ENCODE data around the gene RACGAP1. TPM values are rescaled to one million over a fixed set of nuclear protein-coding genes. Genes with fewer than 3 reads are reported as not detected.
A peak's percentile ranks its signal among the peaks of the same experiment; 100 is the strongest.

The RACGAP1 gene
- total RNA-seq, 2 donors from 2014 or later = 109 to 195 TPM

DNA sequence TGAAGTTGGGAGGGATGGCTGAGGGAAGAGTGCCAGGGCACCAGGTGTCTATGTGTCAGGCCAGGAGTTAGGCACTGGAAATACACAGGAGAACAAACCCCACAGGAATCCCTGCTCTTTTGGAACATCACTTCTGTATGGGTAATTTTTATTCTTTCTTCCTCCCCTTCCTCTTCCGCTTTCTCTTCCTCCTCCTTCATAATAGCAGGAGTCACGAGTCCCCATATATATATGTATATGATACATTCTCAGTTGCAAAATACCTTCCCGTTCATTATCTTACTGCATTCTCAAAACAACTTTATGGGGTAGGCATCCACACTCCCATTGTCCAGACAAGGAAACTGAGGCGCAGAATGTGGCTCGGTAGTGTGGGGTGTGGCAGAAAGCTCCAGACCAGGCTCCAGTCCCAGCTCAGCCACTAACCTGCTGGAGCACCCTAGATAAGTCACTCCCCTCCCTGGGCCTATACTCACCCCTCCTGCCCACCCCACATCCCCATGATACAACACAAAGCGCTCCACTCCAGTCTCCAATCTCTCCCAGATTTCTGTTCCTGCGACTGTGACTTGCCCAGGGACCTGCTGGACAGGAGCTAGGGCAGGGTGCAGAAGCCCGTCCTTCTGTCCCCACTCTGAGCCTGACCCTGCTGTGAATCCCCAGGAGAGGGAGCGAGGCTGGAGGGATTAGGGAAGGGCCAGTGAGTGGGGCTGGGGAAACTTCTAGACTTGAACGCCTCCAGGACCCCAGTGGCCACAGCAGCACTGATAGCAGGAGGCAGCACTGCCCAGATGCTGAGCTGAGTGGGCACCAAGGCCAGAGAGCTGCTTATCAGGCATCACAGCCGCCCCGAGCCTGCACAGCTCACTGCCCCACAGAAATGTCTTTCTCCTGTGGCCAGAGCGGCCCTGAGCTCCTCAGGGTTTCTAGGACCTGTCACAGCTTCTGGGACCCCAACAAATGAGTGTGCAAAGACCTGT lies 76.1 kb downstream of the RACGAP1 start:
- ATAC-seq (no peak), DNase-seq (ENCODE audit: low spot score in 2 of 2) (no peak)
- H3K27ac Mint-ChIP-seq = no peak overlapping the region
- H3K36me3 Mint-ChIP-seq = no peaks in the 10 kb centered on the region
- no peaks in the 10 kb centered on the region for H3K9me3 Mint-ChIP-seq

GRCh38 chr12:49947593-49948226 lies 77.6 kb downstream of the RACGAP1 start:
- H3K9me3 Mint-ChIP-seq = no peaks in the 10 kb centered on the region
- H3K27ac Mint-ChIP-seq = no peak overlapping the region
- ATAC-seq (no peak), DNase-seq (ENCODE audit: low spot score in 2 of 2) (no peak)
- H3K36me3 Mint-ChIP-seq = no peaks in the 10 kb centered on the region

- ATAC-seq = no peak
- no peaks in the 10 kb centered on the region for H3K9me3 Mint-ChIP-seq
- no peaks in the 10 kb centered on the region for H3K36me3 Mint-ChIP-seq
- no peak for DNase-seq (ENCODE audit: low spot score in 2 of 2)
- peak overlapping the region in 1 of 2 donors; percentile 84 for H3K27ac Mint-ChIP-seq
Measured at GRCh38 chr12:49946497-49946896, 78.8 kb downstream of the RACGAP1 start.

GRCh38 chr12:49946086-49946485 lies 79.2 kb downstream of the RACGAP1 start:
- no peak for DNase-seq (ENCODE audit: low spot score in 2 of 2)
- Mint-ChIP-seq H3K27ac (peak overlapping the region in 1 of 2 donors; percentile 84), H3K36me3 (no peaks in the 10 kb centered on the region), H3K9me3 (no peaks in the 10 kb centered on the region)
- ATAC-seq = no peak

- H3K9me3 Mint-ChIP-seq = no peaks in the 10 kb centered on the region
- DNase-seq (ENCODE audit: low spot score in 2 of 2) = peak; percentile 90 to 92
- H3K27ac Mint-ChIP-seq = peak overlapping the region; percentile 84 to 88
- no peaks in the 10 kb centered on the region for H3K36me3 Mint-ChIP-seq
- ATAC-seq = peak; percentile 99 to 100
Measured at GRCh38 chr12:49945394-49946080, 79.8 kb downstream of the RACGAP1 start.

DNA sequence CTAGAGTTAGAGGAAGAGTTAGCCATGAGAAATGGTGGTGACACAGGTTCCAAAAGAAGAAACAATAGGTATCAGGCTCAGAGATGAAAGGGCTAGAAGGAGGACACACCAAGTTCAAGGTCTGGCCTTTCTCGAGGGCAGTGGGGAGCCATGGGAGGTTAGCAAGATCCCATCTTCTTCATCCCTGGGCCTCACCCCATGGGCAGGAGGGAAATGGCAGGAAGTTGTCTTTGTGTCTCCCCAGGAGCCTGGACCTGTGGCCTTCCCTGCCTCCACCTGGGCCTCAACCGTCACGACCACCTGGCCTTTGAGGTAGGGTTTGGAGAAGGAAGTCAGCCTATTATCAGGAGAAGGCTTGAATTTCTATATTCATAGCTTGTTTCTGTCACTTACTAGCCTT lies 80.6 kb downstream of the RACGAP1 start:
- Mint-ChIP-seq H3K36me3 (no peaks in the 10 kb centered on the region), H3K9me3 (no peaks in the 10 kb centered on the region), H3K27ac (peak overlapping the region; percentile 17 to 84)
- ATAC-seq (no peak), DNase-seq (ENCODE audit: low spot score in 2 of 2) (peak in 1 of 2 donors; percentile 44)

- no peaks in the 10 kb centered on the region for H3K36me3 Mint-ChIP-seq
- no peak overlapping the region for H3K27ac Mint-ChIP-seq
- peak in 1 of 2 donors; percentile 51 for DNase-seq (ENCODE audit: low spot score in 2 of 2)
- ATAC-seq = no peak
- H3K9me3 Mint-ChIP-seq = no peaks in the 10 kb centered on the region
Measured at GRCh38 chr12:49944046-49944445, 81.2 kb downstream of the RACGAP1 start.

DNA sequence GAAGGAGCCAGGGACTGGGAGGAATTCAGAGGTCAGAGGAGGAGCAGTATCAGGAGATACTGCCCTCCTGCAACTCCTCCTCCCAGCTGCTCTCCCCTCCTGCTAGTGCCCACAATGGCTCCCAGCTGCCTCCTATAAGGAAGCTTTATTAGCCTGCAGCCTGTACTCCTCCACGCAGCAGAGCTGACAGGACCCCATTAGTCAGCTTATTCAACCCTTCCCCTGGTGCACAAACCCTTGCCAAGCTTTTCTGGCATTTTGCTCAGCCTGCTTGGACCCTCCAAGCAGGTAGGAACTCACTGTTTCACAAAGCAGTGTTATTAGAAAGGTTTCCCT lies 81.7 kb downstream of the RACGAP1 start:
- H3K9me3 Mint-ChIP-seq = no peaks in the 10 kb centered on the region
- no peak for ATAC-seq
- no peak overlapping the region for H3K27ac Mint-ChIP-seq
- no peaks in the 10 kb centered on the region for H3K36me3 Mint-ChIP-seq
- no peak for DNase-seq (ENCODE audit: low spot score in 2 of 2)

DNA sequence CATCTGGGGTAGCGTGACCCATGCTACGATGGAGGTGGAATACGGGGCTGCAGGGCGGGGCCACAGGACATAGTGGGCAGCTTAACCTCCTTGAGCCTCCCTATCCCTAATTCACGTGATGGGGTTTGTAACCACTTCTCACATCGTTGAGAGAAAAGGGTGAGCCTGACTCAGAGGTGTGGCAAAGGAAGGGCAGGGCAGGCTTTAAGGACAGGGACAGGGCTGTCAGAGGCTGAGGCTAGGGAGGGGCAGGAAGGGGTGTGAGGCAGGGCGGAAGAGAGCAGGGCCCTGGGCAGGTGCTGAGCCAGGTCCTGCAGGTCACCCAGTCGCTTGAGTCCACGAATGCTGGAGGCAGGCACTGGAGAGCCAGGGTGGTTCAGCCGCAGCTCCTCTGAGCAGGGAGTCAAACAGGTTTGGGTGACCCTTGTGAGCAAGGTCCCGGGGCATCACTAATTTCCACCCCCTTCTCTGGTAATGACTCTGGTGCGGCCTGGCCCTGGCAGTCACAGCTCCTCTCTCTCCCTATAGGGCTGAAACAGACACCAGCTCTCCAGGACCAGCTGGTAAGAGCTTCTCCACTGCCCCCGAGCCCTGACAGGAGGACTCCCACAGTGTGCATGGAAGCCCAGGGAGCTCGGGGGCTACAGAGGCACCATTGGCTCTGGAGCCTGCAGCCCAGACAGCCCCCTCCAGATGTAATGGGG lies 82.2 kb downstream of the RACGAP1 start:
- ATAC-seq (no peak), DNase-seq (ENCODE audit: low spot score in 2 of 2) (peak in 1 of 2 donors; percentile 51)
- Mint-ChIP-seq H3K9me3 (no peaks in the 10 kb centered on the region), H3K27ac (no peak overlapping the region), H3K36me3 (no peaks in the 10 kb centered on the region)

DNA sequence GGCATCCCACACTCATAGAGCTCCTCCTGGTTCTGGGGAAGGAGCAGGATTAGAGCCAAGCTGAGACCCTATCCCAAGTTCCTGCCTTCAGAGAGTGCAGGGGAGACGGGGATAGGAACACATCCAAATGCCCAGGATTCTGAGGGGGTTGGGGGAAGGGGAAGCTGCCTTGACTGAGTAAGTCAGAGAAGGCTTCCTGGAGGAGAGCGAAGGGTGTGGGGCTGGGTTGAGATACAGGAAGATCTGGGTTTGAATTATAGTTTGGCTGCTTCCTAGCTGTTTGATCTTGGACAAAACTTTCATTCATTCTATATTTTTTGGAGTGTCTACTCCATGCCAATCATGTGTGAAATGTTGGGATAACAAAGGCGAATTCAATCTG lies 82.8 kb downstream of the RACGAP1 start:
- Mint-ChIP-seq H3K36me3 (no peaks in the 10 kb centered on the region), H3K9me3 (no peaks in the 10 kb centered on the region), H3K27ac (peak overlapping the region in 1 of 2 donors; percentile 12)
- ATAC-seq (no peak), DNase-seq (ENCODE audit: low spot score in 2 of 2) (no peak)

DNA sequence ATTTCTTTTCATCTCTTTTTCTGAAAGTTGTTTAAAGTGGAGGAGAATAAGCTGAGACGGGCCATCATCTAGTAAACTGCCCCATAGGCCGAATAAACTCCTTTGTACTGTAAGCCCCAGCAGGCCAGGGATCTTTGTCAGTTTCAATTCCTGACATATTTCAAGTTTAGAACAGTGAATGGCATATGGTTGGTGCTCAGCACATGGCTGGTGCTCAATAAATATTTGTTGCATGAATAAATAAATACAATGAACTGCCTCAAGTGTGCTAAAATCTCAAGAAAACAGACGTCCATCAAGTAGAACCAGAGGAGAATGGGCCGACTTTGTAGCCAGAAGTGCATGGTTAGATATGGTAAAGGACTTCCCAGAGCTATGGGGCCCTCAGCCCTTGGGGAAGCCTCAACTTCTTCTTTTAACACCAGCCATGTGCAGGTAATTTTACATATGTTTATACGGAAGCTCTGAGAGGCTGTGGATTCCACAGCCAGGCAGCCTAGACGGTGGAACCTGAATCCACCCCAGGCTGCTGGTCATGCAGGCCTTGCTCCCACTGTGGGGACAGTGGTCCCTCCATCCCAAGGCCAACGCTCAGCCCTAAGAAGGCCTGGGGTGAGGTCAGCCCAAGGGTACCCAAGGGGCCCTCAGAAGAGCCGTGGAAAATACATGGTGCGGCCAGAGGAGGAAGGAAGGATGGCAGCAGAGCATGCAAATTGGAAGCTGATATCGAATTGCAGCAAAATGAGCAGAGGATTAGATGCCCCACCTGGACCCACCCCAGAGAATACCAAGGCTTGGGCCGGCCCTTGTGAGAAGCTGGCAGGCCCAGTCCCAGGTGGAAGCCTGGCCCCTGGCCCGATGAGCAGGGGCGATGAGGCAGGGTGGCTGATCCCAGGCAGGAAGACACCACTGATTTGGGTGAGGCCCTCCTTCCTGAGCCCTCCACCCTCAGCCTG lies 83.5 kb downstream of the RACGAP1 start:
- Mint-ChIP-seq H3K36me3 (no peaks in the 10 kb centered on the region), H3K9me3 (no peaks in the 10 kb centered on the region), H3K27ac (peak overlapping the region in 1 of 2 donors; percentile 12)
- ATAC-seq (no peak), DNase-seq (ENCODE audit: low spot score in 2 of 2) (peak in 1 of 2 donors; percentile 51)

DNA sequence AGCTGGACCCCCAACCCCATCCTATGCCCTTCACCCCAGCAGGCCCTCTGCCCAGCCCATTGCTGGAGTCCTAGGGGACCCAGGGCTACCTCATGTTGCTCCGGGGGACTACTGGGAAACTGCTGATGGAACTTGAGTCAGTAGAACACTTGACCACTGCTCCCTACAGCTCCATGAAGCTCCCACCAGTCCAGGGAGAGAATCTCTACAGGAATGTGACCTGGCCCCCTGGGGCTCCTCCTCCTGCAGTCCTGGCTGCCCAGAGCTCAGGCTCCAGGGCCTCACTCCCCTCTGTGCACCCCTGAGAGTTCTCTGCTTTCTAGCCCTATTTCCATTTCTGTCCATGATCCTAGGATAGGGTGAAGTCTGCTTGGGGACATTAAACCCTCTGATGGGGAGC lies 85.6 kb downstream of the RACGAP1 start:
- no peaks in the 10 kb centered on the region for H3K36me3 Mint-ChIP-seq
- DNase-seq (ENCODE audit: low spot score in 2 of 2) = no peak
- ATAC-seq = no peak
- H3K9me3 Mint-ChIP-seq = no peaks in the 10 kb centered on the region
- H3K27ac Mint-ChIP-seq = no peak overlapping the region

DNA sequence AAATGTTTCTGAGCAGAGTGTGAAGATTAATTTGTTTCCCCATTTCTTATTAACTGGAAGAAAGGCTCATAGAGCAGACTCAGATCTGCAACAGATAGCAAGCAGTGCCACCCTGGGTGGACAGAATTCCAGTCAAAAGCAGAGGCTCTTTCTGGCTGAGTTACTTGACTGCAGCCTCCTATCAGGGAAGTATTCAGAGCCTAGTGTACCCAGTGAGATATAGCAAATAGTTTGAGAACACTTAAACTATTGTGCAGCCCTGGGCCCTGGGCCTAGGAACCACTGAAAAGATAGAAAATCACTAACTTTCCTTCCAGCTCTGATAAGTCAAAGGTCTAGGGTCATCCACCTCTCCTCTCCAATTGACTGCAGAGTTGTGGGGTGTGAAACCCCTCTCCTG lies 86.0 kb downstream of the RACGAP1 start:
- ATAC-seq = no peak
- no peak for DNase-seq (ENCODE audit: low spot score in 2 of 2)
- no peaks in the 10 kb centered on the region for H3K36me3 Mint-ChIP-seq
- H3K9me3 Mint-ChIP-seq = no peaks in the 10 kb centered on the region
- no peak overlapping the region for H3K27ac Mint-ChIP-seq
